DMS114 treated with DMSO at 0.1 percent for 48 hours (cell line): ENCODE data around the gene NAA25.
A peak's percentile ranks its signal among the peaks of the same experiment; 100 is the strongest.
"Not testable (repeated sequence)": the region's sequence is repeated elsewhere in the genome, so short reads cannot be mapped to it uniquely, and the experiment has no call there.

Experiments used
- DNase-seq: peaks from one replicate; lab custom pipeline; 2025; ENCODE audit not compliant: unreplicated experiment; lab: John Stamatoyannopoulos, UW

The NAA25 gene

DNA sequence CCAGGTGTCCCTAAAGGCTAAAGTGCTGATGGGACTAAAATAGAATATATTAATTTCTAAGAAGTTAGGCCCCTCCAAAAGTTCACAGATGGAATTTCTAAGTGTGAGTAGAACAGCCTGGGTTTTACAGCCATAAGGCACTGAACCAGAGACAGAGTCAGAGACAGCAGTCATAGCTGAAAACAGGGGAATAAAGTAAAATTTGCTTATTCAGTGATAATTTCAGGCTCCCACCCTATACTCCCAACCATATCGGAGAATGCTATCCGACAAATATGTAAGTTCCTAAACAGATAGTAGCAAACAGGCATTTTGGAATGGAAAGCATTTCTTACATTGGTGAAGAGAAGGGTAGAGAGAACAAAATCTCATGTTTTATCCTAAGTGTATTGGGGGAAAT is 45.3 kb downstream of the NAA25 start:
- DNase-seq = no peak

DNA sequence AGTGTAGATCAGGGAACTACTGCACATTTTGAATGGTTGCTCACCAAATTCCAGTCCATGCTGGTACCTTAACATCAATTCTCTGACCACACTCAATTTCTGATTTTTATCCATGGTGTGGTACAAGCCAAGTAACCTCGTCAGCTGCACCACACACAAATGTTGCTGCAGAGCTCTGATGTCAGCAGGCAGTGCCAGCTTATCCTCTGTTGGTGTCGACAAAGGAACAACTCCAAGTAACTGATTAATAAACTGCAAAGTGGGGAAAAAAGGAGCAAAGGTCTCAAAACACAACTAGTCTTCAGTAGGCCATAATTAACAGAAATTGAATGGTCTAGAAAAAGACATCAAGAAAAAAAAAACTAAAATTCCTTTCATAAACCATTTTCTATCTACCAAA is 47.4 kb downstream of the NAA25 start:
- DNase-seq = no peak

DNA sequence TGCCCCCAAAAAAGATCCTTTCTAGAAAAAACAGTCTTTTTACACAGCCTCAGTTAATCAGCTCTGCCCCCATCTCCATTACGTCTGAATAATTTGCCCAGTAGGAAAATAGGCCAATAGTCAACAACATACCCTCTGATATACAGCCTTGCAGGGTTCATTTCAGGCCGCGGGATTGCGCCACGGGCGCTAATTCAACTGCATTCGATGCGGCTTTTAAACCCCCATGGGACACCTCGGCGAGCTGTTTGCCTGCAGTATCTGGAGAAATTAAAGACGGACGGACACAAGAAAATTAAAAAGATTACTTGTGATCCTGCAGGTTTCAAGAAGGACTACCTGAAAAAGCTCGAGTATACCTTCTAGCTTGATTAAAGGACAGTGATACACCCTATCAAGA is 59.2 kb downstream of the NAA25 start:
- no peak for DNase-seq

DNA sequence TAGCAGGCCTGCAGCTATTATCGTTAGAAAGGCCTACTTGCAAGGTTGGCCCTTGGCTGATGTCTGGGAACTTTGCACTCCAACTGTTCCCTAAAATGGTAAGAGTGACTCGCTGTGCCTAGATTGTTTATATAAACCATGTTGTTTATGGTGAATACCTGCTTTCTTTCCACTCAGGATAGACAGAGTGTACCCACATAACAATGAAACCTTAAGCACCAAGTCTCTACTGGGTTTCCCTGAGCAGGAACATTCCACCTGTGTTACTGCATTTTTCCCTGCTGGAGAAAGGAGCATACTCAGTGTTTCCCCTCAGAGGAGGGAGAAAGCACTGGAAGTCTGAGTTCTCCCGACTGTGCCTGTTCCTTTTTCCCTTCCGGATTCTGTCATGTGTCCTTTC is 62.6 kb downstream of the NAA25 start:
- DNase-seq = no peak

DNA sequence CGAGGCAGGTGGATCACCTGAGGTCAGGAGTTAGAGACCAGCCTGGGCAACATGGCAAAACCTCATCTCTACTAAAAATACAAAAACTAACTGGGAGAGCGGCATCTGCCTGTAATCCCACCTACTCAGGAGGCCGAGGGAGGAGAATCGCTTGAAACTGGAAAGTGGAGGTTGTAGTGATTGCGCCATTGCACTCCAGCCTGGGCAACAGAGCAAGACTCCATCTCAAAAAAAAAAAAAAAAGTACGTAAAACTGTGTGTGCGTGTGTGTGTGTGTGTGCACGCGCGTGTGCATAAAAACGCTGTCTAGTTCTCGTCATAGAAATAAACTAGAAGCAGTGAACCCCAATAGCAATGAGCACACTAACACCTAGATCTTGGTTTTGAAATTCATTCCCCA is 72.0 kb downstream of the NAA25 start:
- not testable (repeated sequence) for DNase-seq

DNA sequence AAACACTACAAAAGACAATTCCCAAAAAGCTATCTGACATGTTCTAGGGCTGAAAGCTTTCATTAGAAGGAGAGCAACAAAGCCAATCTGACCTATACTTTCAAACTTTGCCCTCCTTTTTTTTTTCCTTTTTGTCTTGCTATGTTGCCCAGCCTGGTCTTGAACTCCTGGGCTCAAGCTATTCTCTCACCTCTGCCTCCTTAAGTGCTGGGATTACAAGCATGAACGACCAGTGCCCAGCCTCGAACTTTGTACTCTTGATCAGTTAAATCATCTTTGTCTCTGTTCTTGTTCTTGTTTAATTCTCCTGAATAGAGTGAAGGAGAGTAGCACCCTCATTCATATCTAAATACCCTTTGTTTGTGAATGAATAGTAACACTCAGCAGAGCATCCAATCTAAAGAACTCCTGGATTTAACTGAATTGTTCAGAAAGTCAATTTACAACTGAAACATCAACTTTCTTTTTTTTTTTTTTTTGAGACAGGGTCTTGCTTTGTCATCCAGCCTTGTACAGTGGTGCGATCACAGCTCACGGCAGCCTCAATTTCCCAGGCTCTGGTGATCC is 73.3 kb downstream of the NAA25 start:
- no peak for DNase-seq

DNA sequence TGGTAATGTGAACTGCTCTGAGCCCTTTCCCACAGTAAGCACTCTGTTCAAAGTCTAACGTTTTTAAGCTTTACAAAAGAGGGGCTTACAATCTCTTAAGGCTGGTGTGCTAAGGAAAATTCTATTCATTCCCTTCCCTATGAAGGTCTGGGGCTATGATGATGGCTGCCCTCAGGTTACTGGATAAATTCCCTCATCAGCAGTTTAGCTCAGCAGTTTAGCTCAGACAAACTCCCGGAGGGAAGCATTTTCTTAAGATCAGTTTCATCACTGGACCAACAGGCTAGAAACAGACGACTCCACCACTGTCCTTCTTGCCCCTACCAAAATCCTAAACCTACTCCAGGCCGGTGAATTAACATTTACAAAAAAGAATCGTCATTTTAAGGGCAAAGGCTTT is 76.3 kb downstream of the NAA25 start:
- no peak for DNase-seq

DNA sequence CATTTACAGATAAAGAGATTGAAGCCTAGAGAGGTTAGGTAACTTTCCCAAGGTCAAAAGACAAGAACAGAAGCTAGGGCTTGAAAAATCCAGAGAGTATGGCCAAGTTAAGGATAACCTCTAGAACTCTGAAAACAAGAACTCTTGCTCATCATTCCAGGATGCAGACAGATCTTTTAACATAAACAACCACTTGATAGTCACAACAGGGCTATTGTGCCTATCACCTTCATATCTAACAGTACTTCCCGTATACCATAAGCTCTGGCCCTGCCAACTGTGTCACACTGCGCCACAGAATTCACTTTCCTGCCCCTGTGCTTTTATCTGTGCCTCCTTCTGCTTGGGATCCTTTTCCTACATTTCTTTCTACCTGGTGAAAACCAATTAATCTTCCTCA is 77.1 kb downstream of the NAA25 start:
- DNase-seq = no peak

DNA sequence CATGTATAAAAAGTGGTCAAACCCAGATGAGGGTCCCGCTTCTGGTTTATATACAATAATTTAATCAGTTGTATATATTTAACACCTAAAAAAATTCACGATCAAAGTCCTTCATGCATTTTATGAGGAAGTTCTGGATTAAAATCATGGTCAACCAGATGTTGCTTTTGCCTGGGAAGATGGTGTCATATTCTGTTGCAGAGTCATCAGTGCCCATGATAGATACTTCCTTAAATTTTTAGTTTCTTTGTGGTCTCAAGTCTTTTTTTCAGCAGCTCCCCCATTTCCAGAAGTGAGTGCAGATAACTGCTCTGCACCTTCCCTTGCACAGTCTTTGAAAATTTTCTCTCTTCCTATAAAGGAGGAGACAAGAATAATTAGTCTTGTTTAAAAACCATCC is 79.3 kb downstream of the NAA25 start:
- DNase-seq = no peak

DNA sequence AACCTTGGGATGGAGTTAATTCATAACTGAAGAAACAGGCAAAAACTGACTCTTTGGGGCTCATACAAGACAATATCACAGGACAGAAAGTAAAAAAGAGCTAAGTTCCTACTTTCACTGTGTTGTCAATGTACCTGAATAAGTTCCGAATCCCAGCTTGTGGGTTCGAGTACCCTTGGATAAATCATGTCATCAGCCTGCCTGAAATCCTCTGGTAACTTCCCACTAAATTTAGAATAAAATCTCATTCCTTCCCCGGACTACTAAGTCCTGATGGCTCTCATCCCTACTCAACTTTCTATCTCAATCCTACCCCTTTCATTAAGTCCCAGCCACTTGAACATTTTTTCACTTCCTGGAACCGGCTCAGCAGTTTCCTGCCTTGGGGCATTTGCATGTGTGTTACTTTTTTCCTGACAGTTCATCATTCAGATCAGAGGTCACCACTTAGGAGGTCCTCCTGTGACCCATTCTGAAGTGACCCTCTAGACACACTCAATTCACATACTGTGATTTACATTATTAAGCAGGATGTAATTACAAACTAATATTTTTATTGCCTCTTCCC is 82.7 kb downstream of the NAA25 start:
- DNase-seq = no peak

DNA sequence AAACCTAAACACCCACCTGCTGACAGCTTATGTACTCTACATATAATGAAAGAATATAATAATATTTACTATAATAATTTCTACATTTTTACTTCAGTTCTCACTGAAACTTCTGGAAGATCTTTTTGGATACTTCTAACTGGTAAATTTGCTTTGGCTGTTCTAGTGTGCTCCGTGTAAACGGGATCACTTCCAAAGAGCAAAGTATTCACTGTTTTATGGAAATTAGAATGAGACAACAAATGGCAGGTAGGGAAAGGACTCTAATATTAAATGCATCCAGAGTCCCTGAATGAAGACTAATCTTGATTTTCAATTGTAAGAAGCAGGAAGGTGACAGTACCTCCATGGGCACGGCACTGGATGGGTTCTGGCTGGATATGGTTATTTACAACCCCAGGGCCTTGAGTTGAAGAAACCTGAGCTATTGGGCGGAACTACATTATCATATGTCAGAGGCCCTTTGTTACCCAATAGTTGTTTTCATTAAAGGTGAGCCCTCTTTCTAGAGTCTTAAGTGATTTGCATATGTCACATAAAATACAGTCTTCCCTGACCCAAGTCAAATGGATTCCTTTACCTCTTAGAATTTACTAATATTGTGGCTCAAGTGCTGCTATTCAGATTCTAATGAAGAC is 84.7 kb downstream of the NAA25 start:
- no peak for DNase-seq

DNA sequence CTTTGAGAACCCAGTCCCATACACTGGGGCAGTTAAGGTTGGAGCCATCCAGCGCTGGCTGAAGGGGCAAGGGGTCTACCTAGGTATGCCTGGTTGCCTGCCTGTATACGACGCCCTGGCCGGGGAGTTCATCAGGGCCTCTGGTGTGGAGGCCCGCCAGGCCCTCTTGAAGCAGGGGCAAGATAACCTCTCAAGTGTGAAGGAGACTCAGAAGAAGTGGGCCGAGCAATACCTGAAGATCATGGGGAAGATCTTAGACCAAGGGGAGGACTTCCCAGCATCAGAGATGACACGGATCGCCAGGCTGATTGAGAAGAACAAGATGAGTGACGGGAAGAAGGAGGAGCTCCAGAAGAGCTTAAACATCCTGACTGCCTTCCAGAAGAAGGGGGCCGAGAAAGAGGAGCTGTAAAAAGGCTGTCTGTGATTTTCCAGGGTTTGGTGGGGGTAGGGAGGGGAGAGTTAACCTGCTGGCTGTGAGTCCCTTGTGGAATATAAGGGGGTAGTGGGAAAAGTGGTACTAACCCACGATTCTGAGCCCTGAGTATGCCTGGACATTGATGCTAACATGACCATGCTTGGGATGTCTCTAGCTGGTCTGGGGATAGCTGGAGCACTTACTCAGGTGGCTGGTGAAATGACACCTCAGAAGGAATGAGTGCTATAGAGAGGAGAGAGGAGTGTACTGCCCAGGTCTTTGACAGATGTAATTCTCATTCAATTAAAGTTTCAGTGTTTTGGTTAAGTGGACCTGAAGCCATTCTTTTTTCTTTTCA is 86.2 kb downstream of the NAA25 start:
- no peak for DNase-seq

DNA sequence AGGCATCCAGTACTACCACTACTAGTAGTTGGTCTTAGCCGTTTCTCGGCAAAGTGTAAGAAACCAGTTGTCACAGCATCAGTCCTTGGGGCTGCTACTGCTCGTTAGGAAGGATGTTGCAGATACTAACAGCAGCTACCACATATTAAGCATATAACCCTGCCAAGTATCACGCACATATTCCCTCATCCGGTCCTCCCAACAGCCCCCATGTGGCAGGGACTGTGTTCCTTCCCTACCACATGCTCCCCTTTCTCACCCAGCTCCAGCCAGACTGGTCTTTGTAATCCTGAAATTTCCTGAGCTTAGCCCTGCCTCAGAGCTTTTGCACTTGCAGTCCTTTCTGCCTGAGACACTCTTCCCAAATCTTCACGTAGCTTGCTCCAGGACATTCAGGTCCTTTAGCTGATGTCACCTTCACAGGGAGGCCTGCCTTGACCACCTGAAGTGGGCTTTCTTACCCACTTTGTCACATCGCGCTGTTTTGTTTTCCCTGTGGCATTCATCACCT is 87.6 kb downstream of the NAA25 start:
- no peak for DNase-seq

DNA sequence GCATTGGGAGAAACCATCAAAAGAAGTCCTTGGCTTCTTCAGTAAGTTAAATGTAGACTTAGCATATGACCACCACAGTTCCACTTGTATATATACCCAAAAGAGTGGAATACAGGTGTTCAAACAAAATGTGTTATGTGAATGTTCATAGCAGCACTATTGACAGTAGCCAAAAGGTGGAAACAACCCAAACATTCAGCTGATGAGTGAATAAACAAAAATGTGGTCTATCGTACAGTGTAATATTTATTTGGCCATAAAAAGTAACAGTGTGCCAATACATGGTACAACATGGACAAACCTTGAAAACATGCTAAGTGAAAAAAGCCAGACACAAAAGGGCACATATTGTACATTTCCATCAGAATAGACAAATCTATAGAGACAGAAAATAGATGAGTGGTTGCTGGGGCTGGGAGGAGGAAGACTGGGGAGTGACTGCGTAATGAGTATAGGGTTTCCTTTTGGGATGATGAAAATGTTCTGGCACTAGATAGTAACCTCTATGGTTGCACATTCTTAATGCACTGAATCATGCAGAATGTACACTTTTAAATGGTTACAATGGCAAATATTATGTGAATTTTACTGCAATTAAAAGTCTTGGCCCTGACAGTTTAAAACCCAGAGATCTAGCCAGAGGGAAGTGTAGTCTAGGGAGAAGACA is 89.9 kb downstream of the NAA25 start:
- no peak for DNase-seq

DNA sequence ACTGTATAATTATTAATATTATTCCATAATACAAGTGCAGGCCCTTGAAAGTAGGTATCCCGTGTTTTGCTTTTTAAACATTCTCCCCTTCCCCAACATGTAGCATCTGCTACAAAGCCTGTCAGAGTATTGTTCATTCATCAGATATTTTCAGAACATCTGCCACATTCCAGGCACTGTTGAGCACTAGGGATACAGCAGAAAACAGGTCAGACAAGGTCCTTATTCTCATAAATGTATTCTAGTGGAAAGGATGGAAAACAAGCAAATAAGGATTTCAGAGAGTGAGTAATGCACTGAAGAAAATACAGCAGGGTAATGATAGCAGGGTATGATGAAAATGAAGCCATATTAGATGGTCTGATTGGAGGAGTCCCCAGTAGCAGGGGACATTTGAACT is 91.5 kb downstream of the NAA25 start:
- DNase-seq = no peak

DNA sequence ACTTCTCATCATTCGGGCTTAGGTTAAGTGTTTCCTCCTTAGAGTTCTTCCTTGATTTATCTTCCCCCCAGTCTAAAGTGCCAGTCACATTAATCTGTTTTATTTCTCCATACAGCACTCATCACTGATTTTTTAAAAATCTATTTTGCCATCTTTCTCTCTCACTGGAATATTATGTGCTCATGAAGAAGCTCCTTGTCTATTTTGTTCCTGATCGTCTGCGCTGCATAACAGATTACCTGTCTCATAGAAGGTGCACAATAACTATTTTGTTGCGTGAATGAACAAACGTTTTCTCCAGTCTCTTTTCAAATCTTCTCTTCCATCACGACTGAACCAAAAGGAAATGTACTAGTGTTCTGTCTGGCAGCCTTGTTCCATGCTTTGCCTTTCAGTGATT is 92.6 kb downstream of the NAA25 start:
- no peak for DNase-seq

DNA sequence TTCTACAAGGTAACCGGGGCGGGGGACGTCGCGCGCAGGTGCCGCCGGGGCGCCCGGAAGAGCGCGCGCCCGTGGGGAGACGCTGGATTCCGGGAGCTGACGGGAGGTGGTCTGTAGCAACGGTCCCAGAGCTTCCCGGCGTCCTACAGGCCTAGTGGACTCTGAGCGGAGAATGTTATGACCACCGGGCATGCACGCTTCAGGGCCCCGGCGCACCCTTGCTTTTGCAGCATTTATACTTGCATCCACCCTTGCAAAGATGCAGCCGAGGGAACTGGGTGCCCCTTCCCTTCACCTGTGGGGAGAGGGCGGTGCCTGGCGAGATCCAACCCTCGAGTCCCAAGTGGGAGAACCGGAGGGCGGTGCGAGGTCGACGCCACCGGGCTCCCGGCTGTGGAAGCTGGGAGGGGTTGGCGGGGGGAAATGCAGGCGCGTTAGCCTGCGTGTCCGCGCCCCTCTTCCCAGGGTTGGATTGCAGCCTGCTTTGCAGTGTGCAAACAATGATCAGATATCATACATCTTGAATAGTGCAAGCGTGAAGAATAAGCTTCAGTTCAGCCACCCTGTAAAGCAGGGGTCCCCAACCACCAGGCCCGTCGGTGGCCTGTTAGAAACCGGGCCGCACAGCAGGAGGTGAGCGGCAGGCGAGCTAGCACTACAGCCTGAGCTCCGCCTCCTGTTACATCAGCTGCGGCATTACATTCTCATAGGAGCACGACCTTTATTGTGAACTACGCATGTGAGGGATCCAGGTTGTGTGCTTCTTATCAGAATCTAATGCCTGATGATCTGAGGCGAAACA is 94.8 kb downstream of the NAA25 start:
- peak; percentile 31 for DNase-seq

DNA sequence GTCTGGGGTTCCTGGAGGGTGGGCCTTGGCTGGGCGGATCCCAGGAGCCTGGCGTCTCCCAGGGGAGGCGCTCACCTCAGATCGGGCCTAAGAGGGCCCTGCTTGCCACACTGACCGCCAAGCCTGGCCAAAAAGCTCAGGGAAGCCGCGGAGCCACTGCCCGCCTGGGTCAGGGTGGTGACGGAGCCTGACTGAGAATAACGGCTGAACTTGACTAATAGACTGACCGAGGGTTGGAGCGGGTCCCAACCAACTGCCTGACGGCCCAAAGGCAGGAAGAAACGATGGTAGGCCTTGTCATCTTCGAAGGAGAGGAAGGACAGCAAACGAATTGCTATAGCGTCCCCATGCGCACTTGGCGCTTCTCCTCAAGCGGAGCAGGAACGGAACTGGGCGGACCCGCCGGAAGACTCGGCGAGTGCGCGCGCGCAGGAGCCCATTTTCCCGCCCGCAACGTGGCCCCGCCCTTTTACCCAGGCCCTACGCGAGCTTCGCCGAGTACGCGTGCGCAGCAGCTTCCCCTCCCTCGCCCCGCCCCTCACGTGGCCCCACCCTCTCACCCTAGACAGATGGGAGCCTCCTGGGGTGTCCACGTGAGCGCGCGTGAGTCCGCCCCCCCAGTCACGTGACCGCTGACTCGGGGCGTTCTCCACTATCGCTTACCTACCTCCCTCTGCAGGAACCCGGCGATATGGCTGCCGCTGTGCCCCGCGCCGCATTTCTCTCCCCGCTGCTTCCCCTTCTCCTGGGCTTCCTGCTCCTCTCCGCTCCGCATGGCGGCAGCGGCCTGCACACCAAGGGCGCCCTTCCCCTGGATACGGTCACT is 95.6 kb downstream of the NAA25 start, which contains the start of the genes ERP29 and TMEM116:
ERP29 (plus strand) TSS at position 652 of the 826 bp plus-strand sequence; CDS start at position 692, 40 bp downstream.
TMEM116 (minus strand) TSS at position 391 of the 826 bp plus-strand sequence. CDS start 7,895 bp downstream, outside the sequence.
- peak; percentile 93 for DNase-seq

DNA sequence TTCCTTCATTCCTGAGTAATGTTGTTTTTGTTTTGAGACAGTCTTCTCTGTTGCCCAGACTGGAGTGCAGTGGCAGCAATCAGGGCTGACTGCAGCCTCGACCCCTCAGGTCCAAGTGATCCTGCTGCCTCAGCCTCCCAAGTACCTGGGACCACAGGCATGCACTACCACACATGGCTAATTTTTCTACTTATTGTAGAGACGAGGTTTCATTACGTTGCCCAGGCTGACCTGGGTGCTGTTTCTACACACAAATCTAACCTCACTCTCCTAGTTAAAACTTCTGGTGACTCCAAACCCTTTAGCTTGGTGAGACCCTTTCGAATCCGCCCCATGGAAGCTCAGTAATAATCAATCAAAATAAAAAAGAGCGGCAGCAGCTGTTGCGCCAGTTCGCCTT is 96.9 kb downstream of the NAA25 start:
- DNase-seq = no peak
